Activated gamma-delta T cell treated with anti-CD3 and anti-CD28 coated beads, Interleukin-2, amount 50 U/mL, for 16 hours (primary cell): ENCODE data around the gene DSTYK.
"Not testable (repeated sequence)": the region's sequence is repeated elsewhere in the genome, so short reads cannot be mapped to it uniquely, and the experiment has no call there.

ENCODE experiments used
- DNase-seq: peaks from one replicate; pipeline ENCODE4 v3.0.0-alpha.2; 2020; ENCODE audit warnings: low read depth

DSTYK gene

GRCh38 chr1:205220421-205220820 is 8.9 kb upstream of the DSTYK start:
- no peak for DNase-seq

- DNase-seq = no peak
These were observed 5.9 kb upstream of the DSTYK start for GRCh38 chr1:205217418-205217817.

- no peak for DNase-seq
These were observed 5.1 kb upstream of the DSTYK start for GRCh38 chr1:205216588-205216987.

GRCh38 chr1:205214756-205215155 is 3.3 kb upstream of the DSTYK start:
- DNase-seq = no peak

GRCh38 chr1:205211839-205212536 is 486 bp upstream of the DSTYK start:
- DNase-seq = no peak

GRCh38 chr1:205210756-205211168 is 740 bp downstream of the DSTYK start:
- no peak for DNase-seq

- no peak for DNase-seq
These were observed 2.7 kb downstream of the DSTYK start for GRCh38 chr1:205208811-205209210.

- no peak for DNase-seq
These were observed 6.4 kb downstream of the DSTYK start for GRCh38 chr1:205205055-205205454.

GRCh38 chr1:205204552-205204951 is 7.0 kb downstream of the DSTYK start:
- no peak for DNase-seq

- no peak for DNase-seq
These were observed 11.6 kb downstream of the DSTYK start for GRCh38 chr1:205199931-205200299.

GRCh38 chr1:205199090-205199930 is 12.2 kb downstream of the DSTYK start:
- DNase-seq = no peak

- no peak for DNase-seq
These were observed 19.2 kb downstream of the DSTYK start for GRCh38 chr1:205192287-205192686.

GRCh38 chr1:205191622-205192021 is 19.9 kb downstream of the DSTYK start:
- DNase-seq = no peak

- no peak for DNase-seq
These were observed 20.5 kb downstream of the DSTYK start for GRCh38 chr1:205190845-205191577.

- DNase-seq = no peak
These were observed 22.4 kb downstream of the DSTYK start for GRCh38 chr1:205189131-205189530.

GRCh38 chr1:205188596-205188995 is 22.9 kb downstream of the DSTYK start:
- DNase-seq = no peak

GRCh38 chr1:205188098-205188497 is 23.4 kb downstream of the DSTYK start:
- no peak for DNase-seq

- no peak for DNase-seq
These were observed 24.1 kb downstream of the DSTYK start for GRCh38 chr1:205187420-205187819.

GRCh38 chr1:205186191-205186590 is 25.3 kb downstream of the DSTYK start:
- DNase-seq = no peak

GRCh38 chr1:205183676-205184335 is 27.7 kb downstream of the DSTYK start:
- no peak for DNase-seq

GRCh38 chr1:205182930-205183329 is 28.6 kb downstream of the DSTYK start:
- DNase-seq = no peak

- DNase-seq = not testable (repeated sequence)
These were observed 31.2 kb downstream of the DSTYK start for GRCh38 chr1:205180331-205180730.
